Superior temporal gyrus (tissue), 1 donor: ENCODE measurements around the gene PEF1.

Experiments used
- DNase-seq: peaks from one replicate; pipeline ENCODE4 v3.0.0-alpha.2; 2016; ENCODE audit errors: extremely low spot score

PEF1 gene

DNA sequence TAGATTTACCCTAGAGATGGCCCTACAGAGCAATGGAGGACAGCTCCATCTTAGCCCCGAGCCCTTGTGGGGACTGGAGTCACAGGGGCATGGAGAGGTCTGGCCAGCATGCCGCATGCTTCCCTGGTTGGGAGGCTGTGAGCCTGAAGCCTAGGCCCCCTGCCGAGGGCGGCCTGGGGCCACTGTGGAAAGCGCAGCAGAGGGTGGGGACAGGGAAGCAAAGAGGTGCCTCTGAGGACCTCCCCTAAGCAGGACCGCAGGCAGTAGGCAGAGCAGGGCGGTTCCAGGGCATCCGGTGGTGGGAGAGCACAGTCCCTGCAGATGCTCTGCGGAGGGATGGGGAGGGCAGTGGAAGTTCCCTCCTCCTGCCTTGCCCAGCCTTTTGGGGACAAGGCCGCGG is 26.5 kb upstream of the PEF1 start:
- no peak for DNase-seq

DNA sequence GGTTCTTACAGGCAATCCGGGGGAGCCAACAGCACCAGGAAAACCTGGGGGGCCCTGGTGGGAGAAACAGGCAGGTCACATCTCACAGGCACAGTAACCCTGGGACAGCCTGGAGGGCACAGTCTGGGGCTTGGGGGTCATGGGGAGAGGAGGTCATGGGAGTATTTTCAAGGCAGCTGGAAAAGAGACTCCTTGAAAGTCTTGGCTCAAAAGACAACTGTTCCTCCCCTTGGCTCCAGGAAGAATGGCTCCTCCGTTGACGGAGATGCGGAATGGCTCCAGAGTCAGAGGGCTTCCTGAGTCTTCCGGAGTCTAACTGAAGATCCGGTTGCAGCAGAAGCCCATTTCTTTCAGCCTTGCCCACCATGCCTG is 25.9 kb upstream of the PEF1 start:
- DNase-seq = no peak

DNA sequence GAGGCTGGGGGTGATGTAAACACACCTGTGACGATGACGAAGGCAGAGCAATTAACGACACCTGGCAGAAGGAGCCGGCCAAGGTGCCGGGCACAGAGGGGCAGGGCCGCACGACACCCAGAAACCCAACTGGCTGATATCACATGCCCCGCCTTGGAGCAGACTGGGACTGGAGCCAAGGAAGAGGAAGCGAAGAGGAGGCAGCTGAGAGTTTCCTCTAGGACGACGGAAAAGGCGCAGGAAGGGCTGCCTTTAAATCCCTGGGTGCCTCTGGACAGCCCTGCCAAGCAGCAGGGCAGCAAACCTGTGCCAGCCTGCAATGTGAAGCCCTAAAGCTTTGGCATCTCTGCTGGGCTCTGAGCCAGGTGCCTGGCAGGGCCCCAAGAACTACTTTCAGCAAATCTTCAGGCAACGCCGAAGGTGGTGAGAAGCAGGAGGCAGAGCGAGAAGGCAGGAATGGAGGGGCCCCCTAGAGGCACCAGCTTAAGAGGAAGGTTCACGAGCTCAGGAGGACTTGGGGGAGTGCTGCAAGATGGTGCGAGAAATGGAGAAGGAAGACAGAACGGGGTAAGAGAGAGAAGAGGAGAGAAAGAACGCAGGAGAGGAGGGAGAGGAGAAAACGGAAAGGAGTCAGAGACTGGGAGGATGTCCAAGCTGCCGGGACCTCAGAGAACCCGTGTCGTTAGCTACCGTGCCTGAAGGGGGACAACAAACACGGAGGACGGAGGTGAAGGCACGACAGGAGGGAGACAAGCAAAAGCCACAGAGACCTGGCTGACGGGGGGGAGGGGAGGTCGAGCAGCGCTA is 25.3 kb upstream of the PEF1 start:
- peak; percentile 71 for DNase-seq

DNA sequence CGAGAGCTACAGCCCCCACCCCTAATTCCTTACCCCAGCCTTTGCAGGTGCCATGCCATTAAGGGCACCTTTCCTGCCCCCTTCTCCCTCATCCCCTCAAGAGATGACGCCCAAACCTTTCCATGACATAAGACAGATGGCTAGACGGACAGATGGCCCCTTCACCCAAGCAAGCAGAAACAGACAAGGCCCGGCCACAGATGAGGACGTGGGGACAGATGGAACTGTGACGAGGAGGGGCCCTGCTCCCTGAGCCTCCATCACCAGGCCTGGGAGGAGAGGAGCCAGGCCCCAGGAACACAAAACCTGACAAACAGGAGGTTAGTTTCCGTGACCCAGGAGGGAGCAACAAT is 24.7 kb upstream of the PEF1 start:
- no peak for DNase-seq

DNA sequence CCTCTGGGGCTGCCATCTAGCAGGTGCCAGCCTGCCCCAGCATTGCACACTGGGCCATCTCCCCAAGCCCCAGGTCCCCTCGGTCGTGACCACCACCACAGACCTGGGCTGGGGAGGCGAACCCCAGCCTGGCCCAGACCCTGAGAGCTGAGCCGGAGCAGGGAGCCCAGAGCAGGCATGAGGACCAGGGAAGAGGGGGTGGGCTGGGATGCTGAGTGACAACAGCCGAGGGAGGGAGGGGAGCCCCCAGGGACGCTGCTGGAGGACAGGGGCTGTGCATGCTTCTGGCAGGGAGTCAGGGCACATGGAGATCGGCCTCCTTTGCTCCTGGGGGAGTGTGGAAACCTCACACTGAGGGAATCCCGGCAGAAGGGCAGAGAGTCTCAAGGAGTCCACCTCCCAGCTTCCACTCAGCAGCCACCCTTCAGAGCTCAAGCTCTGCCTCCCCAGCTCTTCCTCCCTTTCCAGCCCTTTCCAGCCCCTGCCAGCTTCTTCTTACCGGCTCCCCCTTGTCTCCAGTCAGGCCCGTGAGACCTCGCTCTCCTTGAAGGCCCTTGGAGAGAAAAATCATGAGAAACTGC is 23.7 kb upstream of the PEF1 start:
- DNase-seq = no peak

DNA sequence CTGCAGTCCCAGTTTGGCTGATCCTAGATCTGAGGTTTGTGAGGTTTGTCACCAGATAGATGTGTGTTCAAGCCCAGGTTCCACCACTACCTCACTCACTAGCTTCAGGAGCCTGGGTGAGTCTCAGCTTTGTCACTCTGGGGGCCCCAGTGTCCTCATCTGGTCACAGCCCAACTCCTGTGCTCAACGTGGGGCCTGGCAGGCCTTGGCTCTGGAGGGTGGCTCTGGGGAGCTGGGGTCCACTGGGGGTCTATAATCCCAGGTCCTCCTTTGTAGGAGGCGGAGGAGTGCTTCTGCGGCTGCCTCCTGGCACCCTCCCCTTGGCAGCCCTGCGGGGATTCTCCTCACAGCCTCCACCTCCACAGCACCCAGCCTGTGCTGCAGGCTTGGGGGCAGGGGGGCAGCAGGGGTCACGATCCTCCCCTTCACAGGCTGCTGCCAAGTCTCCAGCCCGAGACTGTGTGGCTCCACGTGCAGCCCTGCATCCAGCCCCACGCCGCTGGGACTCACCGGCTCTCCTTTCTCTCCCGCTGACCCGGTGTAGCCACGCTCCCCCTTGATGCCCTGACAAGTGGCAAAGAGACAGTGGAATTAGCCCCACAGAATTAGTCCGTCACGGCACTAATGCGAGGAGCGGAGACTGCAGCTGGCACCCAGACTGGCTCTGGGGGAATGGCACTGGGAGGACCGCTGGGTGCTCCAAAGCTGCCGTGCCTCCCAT is 22.5 kb upstream of the PEF1 start:
- no peak for DNase-seq

DNA sequence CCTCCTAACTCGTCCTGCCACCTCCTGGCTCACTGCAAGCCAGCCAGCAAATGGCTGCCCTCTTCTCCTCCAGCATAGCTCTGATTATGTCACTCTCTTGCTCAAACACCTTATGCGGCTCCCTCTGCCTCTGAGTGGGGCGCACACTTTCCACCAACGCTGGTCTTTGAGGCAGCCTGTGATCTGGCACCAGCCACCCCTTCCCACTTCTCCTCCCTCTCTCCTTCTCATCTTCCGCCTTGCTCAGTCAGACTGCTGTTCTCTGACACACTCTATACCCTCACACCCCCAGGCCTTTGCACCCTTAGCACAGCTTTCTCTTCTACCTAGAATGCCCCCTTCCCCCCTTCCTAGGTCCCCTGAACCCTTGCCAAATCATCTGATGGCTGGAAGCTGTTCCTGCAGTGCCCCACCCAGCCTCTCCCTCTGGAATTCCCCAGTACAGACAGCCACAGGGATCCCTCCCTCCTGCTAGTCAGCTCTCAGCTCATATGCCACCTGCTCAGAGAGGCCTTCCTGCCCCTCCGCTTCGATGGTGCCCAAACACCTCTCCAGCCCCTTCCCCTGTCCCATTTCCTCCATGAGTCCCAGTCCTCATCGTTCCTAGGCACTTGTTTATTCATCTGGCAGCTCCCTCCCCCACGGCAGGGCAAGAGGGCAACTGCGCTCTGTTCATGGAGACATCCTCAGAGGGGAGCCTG is 21.7 kb upstream of the PEF1 start:
- peak; percentile 33 for DNase-seq

DNA sequence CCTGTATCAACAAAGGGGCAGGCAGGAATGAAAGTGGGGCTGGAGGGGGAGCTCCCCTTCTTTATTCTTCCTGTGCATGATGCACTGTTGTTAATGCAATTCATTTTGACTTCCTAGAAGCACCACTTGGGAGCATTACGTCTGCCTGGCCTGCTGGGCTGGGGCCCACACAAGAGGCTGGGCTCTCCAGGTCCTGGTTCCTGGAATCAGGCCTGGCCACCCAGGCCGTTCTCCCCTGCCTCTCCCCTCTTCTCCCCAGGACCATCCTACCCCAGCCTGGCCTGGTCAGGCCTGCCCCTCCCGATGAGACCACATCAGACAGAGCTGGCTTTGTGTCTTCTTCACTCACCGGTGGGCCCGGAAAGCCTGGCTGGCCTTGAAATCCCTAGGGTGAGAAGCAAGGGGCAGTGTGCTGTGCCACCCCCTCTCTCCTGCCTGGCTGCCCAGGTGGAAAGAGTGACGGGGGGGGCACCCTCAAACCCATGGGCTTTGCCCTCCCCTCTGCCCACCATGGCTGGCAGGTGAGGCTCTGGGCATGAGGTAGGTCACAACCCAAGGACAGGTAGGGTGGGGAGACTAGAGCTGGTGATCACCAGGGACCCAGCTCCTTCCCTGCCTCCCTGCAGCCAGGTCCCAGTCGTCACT is 20.7 kb upstream of the PEF1 start:
- no peak for DNase-seq

DNA sequence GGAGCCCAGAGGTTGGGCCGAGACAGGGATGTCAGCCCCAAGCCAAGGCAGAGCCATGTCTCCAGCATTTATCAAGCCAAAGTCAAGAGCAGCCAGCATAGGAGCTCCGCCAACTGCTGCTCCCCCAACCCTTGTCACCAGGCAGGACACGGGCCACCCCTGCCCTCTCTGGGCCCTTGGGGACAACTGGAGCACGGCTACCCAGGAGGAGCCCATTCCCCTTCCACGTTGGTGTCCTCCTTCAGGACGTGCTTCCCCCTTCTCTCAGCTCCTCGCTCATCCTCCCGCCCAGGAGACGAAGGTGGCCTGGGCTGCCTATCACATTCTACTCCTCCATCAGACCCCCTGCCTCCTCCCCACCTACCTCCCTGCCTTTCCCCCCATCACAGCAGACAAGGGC is 19.9 kb upstream of the PEF1 start:
- no peak for DNase-seq

DNA sequence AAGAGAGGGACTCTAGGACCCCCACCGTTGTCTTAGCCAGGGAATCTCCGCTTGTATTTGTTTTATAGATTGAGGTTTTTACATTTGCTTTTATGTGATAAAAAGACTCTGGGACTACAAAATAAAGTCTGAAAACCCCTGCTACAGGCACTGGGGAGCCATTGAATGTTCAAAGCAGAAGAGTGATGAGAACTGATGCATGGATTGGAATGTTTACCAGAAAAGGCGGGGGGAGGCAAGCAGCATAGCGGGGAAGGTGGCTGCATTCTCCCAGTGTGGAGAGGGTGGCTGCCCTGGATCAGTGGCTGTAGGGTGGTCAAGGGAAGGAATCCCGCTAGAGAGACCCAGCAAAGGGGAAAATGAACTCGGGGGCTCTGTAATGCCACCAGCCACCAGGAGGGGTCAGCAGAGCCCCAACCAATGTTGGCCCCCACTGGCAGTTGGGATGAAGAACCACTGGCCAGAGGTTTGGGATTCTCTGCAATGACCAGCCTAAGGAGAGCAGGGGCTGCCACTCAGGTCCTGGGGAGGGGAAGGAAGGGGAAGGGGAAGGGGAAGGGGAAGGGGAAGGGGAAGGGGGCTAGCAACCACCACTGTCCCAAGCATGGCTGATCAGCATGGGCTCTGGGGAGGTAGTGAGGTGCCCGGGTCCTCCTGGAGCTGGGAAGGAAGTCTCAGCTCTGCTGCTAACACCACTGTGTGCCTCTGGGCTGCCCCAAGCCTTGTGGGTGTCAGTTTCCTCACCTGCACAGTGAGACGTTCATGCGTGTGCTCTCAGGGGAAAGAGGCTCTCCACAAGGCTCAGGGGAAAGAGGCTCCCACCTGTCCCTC is 19.2 kb upstream of the PEF1 start:
- peak; percentile 80 for DNase-seq

DNA sequence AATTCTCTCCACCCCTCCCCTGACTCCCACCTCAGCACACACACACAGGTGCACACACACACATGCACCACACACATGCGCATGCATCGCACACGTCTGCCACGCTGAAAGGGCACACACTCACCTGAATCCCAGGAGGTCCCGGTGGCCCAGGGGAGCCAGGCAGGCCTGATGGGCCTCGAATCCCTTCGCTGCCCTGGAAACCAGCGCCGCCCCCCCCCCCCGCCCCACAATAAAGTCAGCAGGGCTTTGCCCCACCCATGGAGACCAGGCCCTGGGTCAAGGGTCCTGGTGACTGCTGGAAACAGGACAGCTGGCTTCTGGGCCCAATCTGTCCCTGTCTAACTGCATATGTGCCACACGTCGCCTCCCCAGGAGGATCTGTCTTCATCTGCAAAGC is 17.8 kb upstream of the PEF1 start:
- DNase-seq = no peak

DNA sequence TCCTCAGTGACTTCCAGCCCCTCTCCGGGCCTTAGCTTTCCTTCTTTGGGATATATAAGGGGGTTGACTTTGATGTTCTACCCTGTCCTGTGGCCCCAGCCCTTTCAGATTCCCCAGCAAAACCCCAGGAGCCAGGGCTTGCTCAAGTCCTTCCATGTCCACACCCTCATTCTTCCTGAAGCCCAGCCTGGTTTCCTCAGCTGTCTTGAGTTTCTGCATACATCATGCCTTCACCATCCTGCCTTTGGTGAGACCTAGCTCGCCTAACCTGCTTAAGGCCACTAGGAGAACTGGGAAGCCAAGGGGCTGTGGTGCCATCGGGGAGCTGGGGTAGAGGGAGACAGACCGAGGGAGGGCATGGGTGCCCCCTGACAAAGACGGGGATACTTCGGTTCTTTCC is 17.2 kb upstream of the PEF1 start:
- no peak for DNase-seq

DNA sequence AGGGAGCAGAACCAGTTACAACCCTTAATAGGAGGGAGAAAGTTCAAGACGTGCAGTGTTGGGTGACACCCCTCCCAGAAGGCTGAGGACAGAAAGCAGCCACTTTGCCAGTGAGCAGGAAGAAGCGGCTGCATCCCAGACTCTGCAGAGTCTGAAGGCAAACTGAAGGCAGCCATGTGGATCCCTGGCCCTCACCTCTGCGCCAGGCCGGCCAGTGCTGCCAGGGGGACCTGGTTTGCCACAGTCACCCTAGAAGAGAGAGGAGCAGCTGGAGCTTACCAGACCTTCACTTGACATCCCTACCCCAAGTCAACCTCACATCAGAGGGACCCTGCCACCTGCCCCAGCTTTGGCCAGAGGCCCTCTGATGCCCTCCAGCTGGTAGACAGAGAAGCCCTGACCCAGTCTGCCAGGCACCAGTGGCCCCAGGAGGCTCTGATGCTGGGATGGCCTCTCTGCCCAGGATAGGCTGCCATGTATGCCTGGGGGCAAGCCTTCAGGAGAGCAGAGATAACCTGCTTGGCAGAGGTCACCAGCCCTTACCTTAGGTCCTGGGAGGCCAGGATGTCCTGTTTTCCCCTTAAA is 16.3 kb upstream of the PEF1 start:
- no peak for DNase-seq

DNA sequence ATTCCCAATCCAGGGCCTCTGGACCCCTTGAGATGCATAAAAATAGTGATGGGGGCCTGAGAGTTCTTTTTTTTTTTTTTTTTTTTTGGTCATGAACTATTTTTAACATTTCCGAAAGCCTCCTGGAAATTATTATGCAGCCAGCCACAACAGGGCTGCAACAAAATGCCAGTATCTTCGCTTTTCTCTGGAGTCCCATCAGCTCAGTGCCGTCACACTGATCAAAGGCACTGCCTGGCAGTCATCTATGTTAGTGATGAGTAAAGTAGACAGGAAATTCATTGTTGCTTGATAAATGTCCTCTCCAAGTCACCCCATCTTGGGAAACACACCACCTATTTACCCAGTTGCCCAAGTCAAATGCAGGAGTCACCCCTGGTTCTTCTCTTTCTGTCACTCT is 15.2 kb upstream of the PEF1 start:
- DNase-seq = no peak

DNA sequence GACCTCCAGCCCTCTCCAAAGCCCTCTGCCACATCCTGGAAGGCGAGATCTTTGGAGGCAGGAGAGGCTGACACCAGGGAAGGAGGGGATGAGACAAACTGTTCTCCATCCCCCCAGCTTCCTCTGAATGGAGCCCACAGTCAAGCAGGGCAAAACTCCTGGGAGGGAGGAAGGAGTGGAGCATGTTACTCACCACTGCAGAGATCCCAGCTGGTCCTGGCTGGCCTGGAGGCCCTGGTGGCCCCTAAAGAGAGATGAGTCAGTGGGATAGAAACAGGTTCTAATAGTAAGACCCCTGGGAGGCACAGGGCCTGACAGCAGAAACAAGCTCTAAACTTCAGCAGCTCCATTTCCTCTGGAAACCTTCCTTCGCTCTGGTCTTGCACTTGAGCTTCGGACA is 14.0 kb upstream of the PEF1 start:
- no peak for DNase-seq

DNA sequence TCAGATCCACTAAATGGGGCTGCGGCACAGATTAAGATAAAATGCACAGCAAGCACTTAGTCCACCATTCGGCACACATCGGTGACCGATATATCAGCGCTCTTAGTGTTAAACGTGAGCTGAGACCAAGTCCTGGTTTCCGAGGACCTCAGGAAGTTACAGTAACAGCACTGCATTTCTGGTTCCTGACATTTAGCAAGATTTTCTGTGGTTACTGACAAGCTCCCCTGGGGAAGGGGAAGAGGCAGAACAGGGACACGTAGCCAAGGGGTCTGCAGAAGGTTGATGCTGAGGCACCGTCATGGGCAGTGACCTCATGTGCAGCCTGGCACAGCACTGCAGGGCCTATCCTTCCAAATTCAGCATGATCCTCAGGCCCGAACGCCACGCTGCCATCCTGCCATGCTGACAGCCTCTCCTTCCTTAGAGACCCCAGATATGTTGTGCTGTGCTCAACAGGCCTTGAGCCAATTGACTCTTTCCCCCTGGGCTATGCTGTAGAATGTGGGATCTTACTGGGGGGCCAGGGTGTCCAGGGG is 13.4 kb upstream of the PEF1 start:
- DNase-seq = no peak

DNA sequence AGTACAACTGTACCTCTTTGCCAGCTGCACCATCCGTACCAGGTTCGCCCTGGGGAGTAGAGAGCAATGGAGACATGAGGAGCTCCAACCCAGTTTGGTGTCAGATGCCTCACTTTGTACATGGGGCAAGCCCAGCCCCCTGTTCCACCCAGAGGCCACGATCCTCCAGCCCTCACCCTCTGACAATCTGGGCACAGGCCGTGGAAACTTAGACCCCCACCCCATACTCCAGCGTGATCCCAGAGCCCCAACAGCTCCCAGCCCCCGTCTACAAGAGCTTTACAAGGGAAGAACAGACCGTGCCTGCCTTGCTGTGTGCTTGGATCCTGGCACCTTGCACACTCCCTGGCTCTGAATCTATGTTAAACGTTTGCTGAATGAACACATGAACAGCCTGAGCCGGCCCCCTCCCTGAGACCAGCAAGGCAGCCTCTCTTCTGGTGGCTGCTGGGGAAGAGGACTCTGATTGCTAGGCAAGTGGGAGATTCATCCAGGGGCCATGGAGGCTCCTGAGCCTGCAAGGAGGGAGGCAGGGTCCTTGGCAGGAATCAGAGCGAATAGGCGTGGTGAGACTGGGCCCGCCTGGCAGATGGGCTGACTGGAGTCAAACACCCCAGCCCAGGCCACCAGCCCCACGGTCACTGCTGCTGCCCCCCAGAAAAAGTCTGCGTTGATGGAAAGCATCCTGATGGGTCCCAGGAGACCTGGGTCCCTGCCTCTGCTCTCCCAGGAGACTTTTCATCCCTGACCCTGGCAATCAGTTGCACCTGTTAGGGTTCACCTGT is 12.5 kb upstream of the PEF1 start:
- no peak for DNase-seq

DNA sequence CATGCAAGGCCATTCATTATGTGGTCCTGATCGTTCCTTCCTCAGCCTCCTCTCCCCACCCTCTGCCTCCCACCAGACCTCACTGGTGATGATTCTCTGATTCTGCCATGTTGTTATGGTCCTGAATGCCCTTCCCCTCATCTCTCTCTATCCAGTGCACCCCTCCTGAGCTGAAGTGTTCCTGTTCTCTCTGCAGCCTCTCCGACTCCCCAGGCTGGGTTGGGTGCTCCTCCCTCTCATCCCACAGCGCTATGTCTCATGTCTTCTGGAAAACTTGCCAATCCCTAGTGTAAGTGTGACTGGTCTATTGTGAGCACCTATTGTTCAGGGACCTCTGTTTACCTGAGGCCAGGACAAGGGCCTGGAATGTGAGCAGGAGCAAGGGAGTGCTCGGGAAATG is 11.1 kb upstream of the PEF1 start:
- no peak for DNase-seq

DNA sequence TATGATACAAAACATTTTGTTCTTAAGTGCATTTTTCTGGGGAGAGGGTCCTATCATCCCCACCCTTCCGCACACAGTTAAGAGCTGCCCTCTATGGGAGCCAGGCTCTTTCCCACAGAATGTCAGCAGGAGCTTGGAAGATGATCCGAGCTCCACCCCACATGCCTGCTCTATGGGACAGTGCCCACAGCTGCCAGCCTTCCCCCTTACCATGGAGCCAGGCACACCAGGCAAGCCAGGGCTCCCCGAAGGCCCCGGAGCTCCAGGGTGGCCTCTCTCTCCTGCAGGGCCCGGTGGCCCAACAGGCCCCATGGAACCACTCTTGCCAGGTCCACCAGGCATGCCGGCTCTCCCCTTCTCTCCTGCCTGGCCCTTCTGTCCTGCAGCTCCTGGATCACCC is 10.4 kb upstream of the PEF1 start:
- DNase-seq = no peak

DNA sequence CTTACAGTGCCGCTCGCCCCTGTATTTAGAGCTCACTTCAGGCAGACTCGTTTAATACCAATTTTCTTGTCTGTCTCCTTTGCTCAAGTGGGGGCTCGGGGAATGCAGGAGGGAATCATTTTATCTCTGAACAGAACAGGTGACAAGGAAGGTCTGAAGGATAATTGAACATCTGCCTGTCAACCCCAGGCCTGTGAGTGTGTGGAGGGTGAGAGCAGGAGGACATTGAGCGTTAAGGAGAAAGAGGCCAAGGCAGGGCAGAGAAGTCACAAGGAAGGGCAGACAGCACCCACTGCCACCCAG is 9.7 kb upstream of the PEF1 start:
- DNase-seq = no peak
